B cell (primary cell): Measurements from ENCODE around the gene PSMD10. TPM values are rescaled to one million over a fixed set of nuclear protein-coding genes. Genes with fewer than 3 reads are reported as not detected.

Source experiments
- ATAC-seq: fragments of 200-7000 bp; cut with Tn5 transposase; one replicate; pipeline ENCODE4 v1.10.0; 2021; ENCODE audit warnings: low read depth, mild to moderate bottlenecking, moderate number of reproducible peaks, moderate library complexity
- CTCF ChIA-PET: fragments of 350-600 bp; sonication (Branson Sonifier 250); formaldehyde crosslinking; loops from one replicate; lab custom pipeline; 2021; ENCODE audit warnings: antibody characterized with exemption, inconsistent platforms; lab: Charles Lee
- POLR2A ChIA-PET: fragments of 350-600 bp; sonication (Branson Sonifier 250); formaldehyde crosslinking; loops from one replicate; lab custom pipeline; 2021; ENCODE audit warnings: antibody characterized with exemption; lab: Charles Lee
- DNase-seq: peaks from one replicate; pipeline ENCODE4 v3.0.0; 2013
- H2AFZ ChIP-seq: 2 replicates; pipeline ENCODE4 v1.6.1; 2012; ENCODE audit warnings: mild to moderate bottlenecking, low read depth, low read length; ENCODE audit not compliant: insufficient read depth, poor library complexity, severe bottlenecking
- H3K27ac ChIP-seq, 2 donors: 1 replicate in 1 of 2; 2 replicates in 1 of 2; pipeline ENCODE4 v1.5.1; 2012 to 2013; ENCODE audit warnings: low read length in 2 of 2, mild to moderate bottlenecking in 2 of 2, moderate library complexity in 1 of 2
- H3K27me3 ChIP-seq, 4 experiments: fragments of 200-600 bp in 1 of 4; sonication (generic) in 1 of 4; replicated peaks in 1 of 4; 1 replicate in 2 of 4; 2 replicates in 2 of 4; pipeline versions ENCODE4 v1.6.1 to v1.7.0; 2013 to 2016; ENCODE audit warnings: low read length in 3 of 4, mild to moderate bottlenecking in 2 of 4, mixed read lengths in 1 of 4, moderate library complexity in 1 of 4; ENCODE audit not compliant: insufficient read depth in 4 of 4, control insufficient read depth in 3 of 4; ENCODE audit errors: control extremely low read depth in 1 of 4
- H3K36me3 ChIP-seq, 2 experiments: replicated peaks in 1 of 2; 1 replicate in 1 of 2; 2 replicates in 1 of 2; pipeline versions ENCODE4 v1.6.1 to v1.7.1; 2013; ENCODE audit warnings: low read length in 1 of 2; ENCODE audit not compliant: insufficient read depth in 2 of 2, control insufficient read depth in 1 of 2; ENCODE audit errors: control extremely low read depth in 1 of 2, extremely low read depth in 1 of 2
- H3K4me1 ChIP-seq, 2 donors: fragments of 200-600 bp in 1 of 2; sonication (generic) in 1 of 2; 1 replicate in 1 of 2; 2 replicates in 1 of 2; pipeline versions ENCODE4 v1.5.1 to v1.6.1; 2013 to 2017; ENCODE audit warnings: low read length in 2 of 2; ENCODE audit not compliant: control insufficient read depth in 2 of 2, insufficient read depth in 2 of 2
- H3K4me2 ChIP-seq: replicated peaks from 2 replicates; pipeline ENCODE3; 2012; ENCODE audit warnings: mild to moderate bottlenecking, low read depth, low read length; ENCODE audit not compliant: poor library complexity, severe bottlenecking
- H3K4me3 ChIP-seq, 5 experiments: fragments of 200-600 bp in 1 of 5; sonication (generic) in 1 of 5; 1 replicate in 3 of 5; 2 replicates in 2 of 5; pipeline versions ENCODE4 v1.5.1 to v1.7.0; 2011 to 2016; ENCODE audit warnings: low read length in 4 of 5, mild to moderate bottlenecking in 4 of 5, low read depth in 2 of 5, control low read depth in 1 of 5, moderate library complexity in 1 of 5; ENCODE audit not compliant: insufficient read depth in 1 of 5; ENCODE audit errors: control extremely low read depth in 1 of 5, extremely low read depth in 1 of 5
- H3K79me2 ChIP-seq: fragments of 200-600 bp; sonication (generic); one replicate; pipeline ENCODE4 v1.6.0; 2016; ENCODE audit warnings: low read length; ENCODE audit not compliant: control insufficient read depth, insufficient read depth
- H3K9ac ChIP-seq: fragments of 200-600 bp; sonication (generic); 2 replicates; pipeline ENCODE4 v1.6.1; 2017; ENCODE audit warnings: mild to moderate bottlenecking, low read length, moderate library complexity
- H3K9me3 ChIP-seq, 3 donors: one replicate each; pipeline versions ENCODE4 v1.6.1 to v1.7.1; 2013; ENCODE audit warnings: low read length in 2 of 3; ENCODE audit not compliant: control insufficient read depth in 2 of 3, insufficient read depth in 1 of 3; ENCODE audit errors: control extremely low read depth in 1 of 3
- H4K20me1 ChIP-seq: 2 replicates; pipeline ENCODE4 v1.6.0; 2012; ENCODE audit warnings: mild to moderate bottlenecking, low read length; ENCODE audit not compliant: insufficient read depth, control insufficient read depth, poor library complexity, severe bottlenecking
- H3K27ac Mint-ChIP-seq: one replicate; pipeline ENCODE4 v1.8.0; 2021; ENCODE audit warnings: mixed read lengths
- H3K27me3 Mint-ChIP-seq: one replicate; pipeline ENCODE4 v1.8.0; 2021; ENCODE audit warnings: mixed read lengths
- H3K4me1 Mint-ChIP-seq: one replicate; pipeline ENCODE4 v1.8.0; 2021; ENCODE audit warnings: mixed read lengths
- H3K4me3 Mint-ChIP-seq: one replicate; pipeline ENCODE4 v1.8.0; 2021; ENCODE audit warnings: mixed read lengths
- H3K9me3 Mint-ChIP-seq: one replicate; pipeline ENCODE4 v1.8.0; 2022; ENCODE audit warnings: mixed read lengths; ENCODE audit not compliant: insufficient read depth
- EZH2 ChIP-seq: IDR thresholded peaks from 2 replicates; pipeline ENCODE4 v1.6.1; 2012; ENCODE audit warnings: borderline replicate concordance, low read depth, mild to moderate bottlenecking, moderate library complexity, low read length; ENCODE audit not compliant: insufficient read depth, poor library complexity, severe bottlenecking
- WGBS: methylation state at CpG from one replicate; pipeline ENCODE4 v1.1.5; 2013; ENCODE audit warnings: missing lambda C conversion rate; ENCODE audit not compliant: insufficient coverage; 5-methylcytosine and 5-hydroxymethylcytosine counted together
- intact Hi-C: fragments of 100-400 bp; cut with micrococcal nuclease; formaldehyde crosslinking; loops from one replicate; pipeline ENCODE4 v1.10.0; 2022
- polyA plus RNA-seq: library from polyadenylated mRNA; depleted of rRNA; stranded (reverse); fragments of >200 nt; gene quantifications from 2 replicates; pipeline ENCODE4 v1.2.3, GENCODE V29; 2012
- total RNA-seq, 2 donors: library from RNA; stranded (reverse); fragments of 120-200 nt in 1 of 2; gene quantifications; 1 replicate in 1 of 2; 2 replicates in 1 of 2; pipeline versions ENCODE4 v1.2.3 to v1.2.4, GENCODE V29; 2013 to 2022
- TF ChIP-seq, protein P1 (sequence below): fragments of 200-600 bp; IDR thresholded peaks from one replicate; pipeline ENCODE4 v1.8.0; 2022; ENCODE audit warnings: antibody characterized with exemption, mild to moderate bottlenecking

Gene PSMD10
- total and polyA plus RNA-seq, 2 donors (not counting 1 experiment from before 2014, with no cell fraction given) = 9.6 to 22.6 TPM

GRCh38 chrX:108053218-108053617 lies 38.1 kb downstream of the PSMD10 start:
- H3K36me3 ChIP-seq = no peaks in the 10 kb centered on the region
- H3K4me3 Mint-ChIP-seq = no peak overlapping the region
- no peaks in the 10 kb centered on the region for H3K9me3 Mint-ChIP-seq
- H3K4me1 ChIP-seq = no peaks in the 10 kb centered on the region
- TF ChIP-seq, protein P1, sequence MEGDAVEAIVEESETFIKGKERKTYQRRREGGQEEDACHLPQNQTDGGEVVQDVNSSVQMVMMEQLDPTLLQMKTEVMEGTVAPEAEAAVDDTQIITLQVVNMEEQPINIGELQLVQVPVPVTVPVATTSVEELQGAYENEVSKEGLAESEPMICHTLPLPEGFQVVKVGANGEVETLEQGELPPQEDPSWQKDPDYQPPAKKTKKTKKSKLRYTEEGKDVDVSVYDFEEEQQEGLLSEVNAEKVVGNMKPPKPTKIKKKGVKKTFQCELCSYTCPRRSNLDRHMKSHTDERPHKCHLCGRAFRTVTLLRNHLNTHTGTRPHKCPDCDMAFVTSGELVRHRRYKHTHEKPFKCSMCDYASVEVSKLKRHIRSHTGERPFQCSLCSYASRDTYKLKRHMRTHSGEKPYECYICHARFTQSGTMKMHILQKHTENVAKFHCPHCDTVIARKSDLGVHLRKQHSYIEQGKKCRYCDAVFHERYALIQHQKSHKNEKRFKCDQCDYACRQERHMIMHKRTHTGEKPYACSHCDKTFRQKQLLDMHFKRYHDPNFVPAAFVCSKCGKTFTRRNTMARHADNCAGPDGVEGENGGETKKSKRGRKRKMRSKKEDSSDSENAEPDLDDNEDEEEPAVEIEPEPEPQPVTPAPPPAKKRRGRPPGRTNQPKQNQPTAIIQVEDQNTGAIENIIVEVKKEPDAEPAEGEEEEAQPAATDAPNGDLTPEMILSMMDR = no peak
- no peak for TF ChIP-seq EZH2
- H3K27me3 ChIP-seq = no peaks in the 10 kb centered on the region
- POLR2A ChIA-PET = no interaction called here
- no peak overlapping the region for H3K4me2 ChIP-seq
- H3K27ac ChIP-seq = no peak overlapping the region
- intact Hi-C loops = no loop called here
- CTCF ChIA-PET = no interaction called here
- no peak overlapping the region for H2AFZ ChIP-seq
- no peaks in the 10 kb centered on the region for H3K4me1 Mint-ChIP-seq
- H3K9ac ChIP-seq = no peak overlapping the region
- no peaks in the 10 kb centered on the region for H4K20me1 ChIP-seq
- no peaks in the 10 kb centered on the region for H3K79me2 ChIP-seq
- no peak overlapping the region for H3K4me3 ChIP-seq
- no peaks in the 10 kb centered on the region for H3K9me3 ChIP-seq
- no peak for DNase-seq
- H3K27ac Mint-ChIP-seq = no peak overlapping the region
- ATAC-seq = no peak
- no peaks in the 10 kb centered on the region for H3K27me3 Mint-ChIP-seq

GRCh38 chrX:108049649-108050048 lies 41.7 kb downstream of the PSMD10 start:
- Mint-ChIP-seq H3K4me3 (no peak overlapping the region), H3K27me3 (no peaks in the 10 kb centered on the region), H3K4me1 (no peaks in the 10 kb centered on the region), H3K9me3 (no peaks in the 10 kb centered on the region), H3K27ac (no peak overlapping the region)
- ATAC-seq = no peak
- Histone ChIP-seq H3K27me3 (no peaks in the 10 kb centered on the region), H4K20me1 (no peaks in the 10 kb centered on the region), H3K4me3 (no peak overlapping the region), H3K27ac (no peak overlapping the region), H3K79me2 (no peaks in the 10 kb centered on the region), H3K4me2 (no peak overlapping the region), H3K9ac (no peak overlapping the region), H2AFZ (no peak overlapping the region), H3K4me1 (no peaks in the 10 kb centered on the region), H3K36me3 (no peaks in the 10 kb centered on the region), H3K9me3 (no peaks in the 10 kb centered on the region)
- WGBS = no CpG with 5 or more reads among the region's 1 CpG
- intact Hi-C loops = no loop called here
- CTCF ChIA-PET = interaction anchor here (0.9 kb wide), 1 partner anchor 29 kb away, joined by 3 read pairs; no protein-coding TSS in a partner anchor
- TF ChIP-seq, protein P1 = no peak
- no peak for TF ChIP-seq EZH2
- DNase-seq = no peak
- POLR2A ChIA-PET = no interaction called here
